Esophagus muscularis mucosa (tissue), 4 donors: ENCODE results near the gene EMP1. TPM values are rescaled to one million over a fixed set of nuclear protein-coding genes. Genes with fewer than 3 reads are reported as not detected.

Experiments used
- DNase-seq: peaks from one replicate; pipeline ENCODE4 v3.0.0-alpha.2; 2017; ENCODE audit errors: extremely low spot score
- H3K27ac ChIP-seq, 4 donors: fragments of 200-600 bp; sonication (generic); replicated peaks in 1 of 4; 1 replicate in 3 of 4; 2 replicates in 1 of 4; pipeline ENCODE4 v1.5.1; 2016 to 2019; ENCODE audit warnings: mild to moderate bottlenecking in 1 of 4
- H3K27me3 ChIP-seq, 4 donors: fragments of 200-600 bp; sonication (generic); one replicate each; pipeline versions ENCODE4 v1.5.1 to v1.6.0; 2016 to 2019
- H3K36me3 ChIP-seq, 4 donors: fragments of 200-600 bp; sonication (generic); one replicate each; pipeline ENCODE4 v1.5.1; 2016 to 2019
- H3K4me1 ChIP-seq, 4 donors: fragments of 200-600 bp; sonication (generic); one replicate each; pipeline ENCODE4 v1.5.1; 2016 to 2019
- H3K4me3 ChIP-seq, 4 donors: fragments of 200-600 bp; sonication (generic); 1 replicate in 2 of 4; 2 replicates in 2 of 4; pipeline ENCODE4 v1.5.1; 2016 to 2019; ENCODE audit warnings: mild to moderate bottlenecking in 4 of 4, moderate library complexity in 1 of 4
- H3K9me3 ChIP-seq, 4 donors: fragments of 200-600 bp; sonication (generic); 1 replicate in 3 of 4; 2 replicates in 1 of 4; pipeline ENCODE4 v1.5.1; 2016 to 2019
- EP300 ChIP-seq: sonication (generic); formaldehyde crosslinking; IDR thresholded peaks from one replicate; pipeline ENCODE4 v1.6.1; 2017; ENCODE audit warnings: antibody characterized with exemption
- POLR2A ChIP-seq: fragments of 450-650 bp; IDR thresholded peaks from one replicate; pipeline ENCODE4 v1.6.1; 2017; ENCODE audit warnings: antibody characterized with exemption, moderate library complexity, mild to moderate bottlenecking, low read depth
- POLR2AphosphoS5 ChIP-seq, 2 donors: sonication (generic); formaldehyde crosslinking; IDR thresholded peaks; one replicate each; pipeline ENCODE4 v1.6.1; 2017; ENCODE audit warnings: antibody characterized with exemption in 2 of 2
- WGBS: methylation state at CpG from one replicate; pipeline ENCODE4 v1.1.5; 2018; 5-methylcytosine and 5-hydroxymethylcytosine counted together
- intact Hi-C: fragments of 100-400 bp; cut with DNase I; formaldehyde crosslinking; loops from one replicate; pipeline ENCODE4 v1.15.1; 2023
- total RNA-seq, 4 donors: library from RNA; depleted of rRNA; stranded (reverse); fragments of >200 nt; gene quantifications; one replicate each; pipeline versions ENCODE4 v1.1.0 to v1.2.1, GENCODE V29; 2016
- TF ChIP-seq, protein P1 (sequence below), 3 experiments: fragments of 200-600 bp in 2 of 3; fragments of 450-650 bp in 1 of 3; sonication (generic) in 2 of 3; IDR thresholded peaks; one replicate each; pipeline ENCODE4 v1.5.1; 2017 to 2019; ENCODE audit warnings: antibody characterized with exemption in 3 of 3, mild to moderate bottlenecking in 2 of 3, moderate library complexity in 1 of 3

The EMP1 gene
- total RNA-seq, 4 donors from 2014 or later = 42.8 to 425 (median 63.0) TPM

DNA sequence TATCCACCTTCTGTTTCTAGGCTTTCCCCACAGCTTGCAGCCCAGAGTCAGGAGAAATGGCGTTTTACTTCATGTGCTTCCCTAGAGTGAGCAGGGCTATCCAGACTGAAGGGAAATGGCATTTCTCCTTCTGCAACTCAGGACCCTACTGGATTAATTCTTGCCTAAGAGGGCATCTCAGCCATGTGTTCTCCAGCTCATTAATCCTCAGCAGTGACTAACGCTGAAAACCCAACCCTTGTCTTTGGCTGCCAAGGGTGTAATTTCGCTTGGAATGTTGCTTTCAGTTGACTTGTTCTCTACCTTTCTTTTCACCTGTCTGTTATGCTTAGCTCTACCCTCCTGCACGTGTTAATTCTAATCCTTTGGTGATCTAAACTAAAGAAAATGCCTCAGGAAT is 21.0 kb upstream of the EMP1 start:
- H3K27me3 ChIP-seq = peaks cover 0 to 6% (median 0%) of the 10 kb centered on the region in 4 donors
- intact Hi-C loops = no loop called here
- H3K27ac ChIP-seq = no peak overlapping the region
- no peaks in the 10 kb centered on the region for H3K9me3 ChIP-seq
- H3K36me3 ChIP-seq = no peaks in the 10 kb centered on the region
- H3K4me1 ChIP-seq = peaks cover 14 to 44% (median 40%) of the 10 kb centered on the region in 4 donors
- DNase-seq = peak; percentile 17
- WGBS = 81% methylated on average over 4 of the region's 4 CpGs
- TF ChIP-seq, protein P1, sequence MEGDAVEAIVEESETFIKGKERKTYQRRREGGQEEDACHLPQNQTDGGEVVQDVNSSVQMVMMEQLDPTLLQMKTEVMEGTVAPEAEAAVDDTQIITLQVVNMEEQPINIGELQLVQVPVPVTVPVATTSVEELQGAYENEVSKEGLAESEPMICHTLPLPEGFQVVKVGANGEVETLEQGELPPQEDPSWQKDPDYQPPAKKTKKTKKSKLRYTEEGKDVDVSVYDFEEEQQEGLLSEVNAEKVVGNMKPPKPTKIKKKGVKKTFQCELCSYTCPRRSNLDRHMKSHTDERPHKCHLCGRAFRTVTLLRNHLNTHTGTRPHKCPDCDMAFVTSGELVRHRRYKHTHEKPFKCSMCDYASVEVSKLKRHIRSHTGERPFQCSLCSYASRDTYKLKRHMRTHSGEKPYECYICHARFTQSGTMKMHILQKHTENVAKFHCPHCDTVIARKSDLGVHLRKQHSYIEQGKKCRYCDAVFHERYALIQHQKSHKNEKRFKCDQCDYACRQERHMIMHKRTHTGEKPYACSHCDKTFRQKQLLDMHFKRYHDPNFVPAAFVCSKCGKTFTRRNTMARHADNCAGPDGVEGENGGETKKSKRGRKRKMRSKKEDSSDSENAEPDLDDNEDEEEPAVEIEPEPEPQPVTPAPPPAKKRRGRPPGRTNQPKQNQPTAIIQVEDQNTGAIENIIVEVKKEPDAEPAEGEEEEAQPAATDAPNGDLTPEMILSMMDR (IDR thresholded peaks at IDR 0.05) = no peak
- no peak overlapping the region for H3K4me3 ChIP-seq

GRCh38 chr12:13176256-13176655 is 20.3 kb upstream of the EMP1 start:
- DNase-seq = peak; percentile 2
- Histone ChIP-seq H3K4me3 (no peak overlapping the region), H3K9me3 (no peaks in the 10 kb centered on the region), H3K36me3 (no peaks in the 10 kb centered on the region), H3K27ac (no peak overlapping the region), H3K4me1 (peaks cover 14 to 44% (median 40%) of the 10 kb centered on the region in 4 donors), H3K27me3 (peaks cover 0 to 6% (median 0%) of the 10 kb centered on the region in 4 donors)
- no peak for TF ChIP-seq EP300
- TF ChIP-seq, protein P1 (IDR thresholded peaks at IDR 0.05) = no peak
- TF ChIP-seq POLR2A = no peak
- no peak for TF ChIP-seq POLR2AphosphoS5 (IDR thresholded peaks at IDR 0.05)
- intact Hi-C loops = no loop called here
- 91% methylated on average over 4 of the region's 4 CpGs for WGBS

DNA sequence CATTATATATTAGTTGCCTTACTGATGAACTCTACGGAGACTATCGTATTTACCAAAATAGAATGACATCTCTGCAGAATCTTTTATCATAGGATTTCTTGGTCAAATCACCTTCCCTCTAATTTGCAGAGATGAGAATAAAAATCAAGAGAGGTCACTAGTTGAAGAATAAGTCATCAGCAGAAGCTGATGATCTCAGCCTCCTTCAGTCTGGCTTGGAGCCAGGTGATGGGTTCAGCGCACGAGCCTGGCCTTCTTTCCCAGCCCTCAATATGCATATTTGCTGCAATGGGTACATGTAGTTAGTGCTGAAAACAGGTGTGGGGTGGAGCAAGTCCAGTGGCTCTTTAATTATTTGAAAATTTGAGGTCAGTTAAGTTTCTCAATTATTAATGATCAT is 19.2 kb upstream of the EMP1 start:
- Histone ChIP-seq H3K4me1 (peaks cover 14 to 34% (median 30%) of the 10 kb centered on the region in 4 donors), H3K27me3 (peaks cover 0 to 8% (median 0%) of the 10 kb centered on the region in 4 donors), H3K9me3 (no peaks in the 10 kb centered on the region), H3K4me3 (no peak overlapping the region), H3K36me3 (no peaks in the 10 kb centered on the region), H3K27ac (no peak overlapping the region)
- intact Hi-C loops = no loop called here
- DNase-seq = peak; percentile 31
- TF ChIP-seq POLR2AphosphoS5 (IDR thresholded peaks at IDR 0.05) (no peak), POLR2A (no peak), EP300 (no peak)
- TF ChIP-seq, protein P1 (IDR thresholded peaks at IDR 0.05) = no peak
- 76% methylated on average over 4 of the region's 4 CpGs for WGBS

GRCh38 chr12:13177906-13178305 is 18.6 kb upstream of the EMP1 start:
- H3K9me3 ChIP-seq = no peaks in the 10 kb centered on the region
- intact Hi-C loops = no loop called here
- no peak overlapping the region for H3K27ac ChIP-seq
- H3K4me3 ChIP-seq = no peak overlapping the region
- 88% methylated on average over 4 of the region's 4 CpGs for WGBS
- H3K27me3 ChIP-seq = peaks cover 0 to 10% (median 0%) of the 10 kb centered on the region in 4 donors
- no peaks in the 10 kb centered on the region for H3K36me3 ChIP-seq
- TF ChIP-seq EP300 (no peak), POLR2A (no peak), POLR2AphosphoS5 (IDR thresholded peaks at IDR 0.05) (no peak)
- TF ChIP-seq, protein P1 (IDR thresholded peaks at IDR 0.05) = no peak
- DNase-seq = peak; percentile 66
- H3K4me1 ChIP-seq = peaks cover 14 to 30% (median 27%) of the 10 kb centered on the region in 4 donors

GRCh38 chr12:13178568-13179210 is 17.8 kb upstream of the EMP1 start:
- H3K36me3 ChIP-seq = no peaks in the 10 kb centered on the region
- intact Hi-C loops = no loop called here
- H3K9me3 ChIP-seq = no peaks in the 10 kb centered on the region
- peak; percentile 87 for DNase-seq
- H3K27me3 ChIP-seq = peaks cover 0 to 10% (median 0%) of the 10 kb centered on the region in 4 donors
- H3K4me1 ChIP-seq = peaks cover 14 to 25% (median 23%) of the 10 kb centered on the region in 4 donors
- peak overlapping the region in 2 of 4 donors; percentile 9 to 21 for H3K4me3 ChIP-seq
- 34% methylated on average over 10 of the region's 10 CpGs for WGBS
- TF ChIP-seq POLR2A (no peak), POLR2AphosphoS5 (IDR thresholded peaks at IDR 0.05) (peak in 1 of 2 donors; percentile 6)
- peak overlapping the region; percentile 37 to 73 (median 71) for H3K27ac ChIP-seq
